A549 (cell line): ENCODE data around the gene PRKCD.
"Not testable (repeated sequence)": the region's sequence is repeated elsewhere in the genome, so short reads cannot be mapped to it uniquely, and the experiment has no call there.

Source experiments
- CTCF ChIP-seq: fragments of >200 bp; sonication (Bioruptor Twin); formaldehyde crosslinking; IDR thresholded peaks from 3 replicates; pipeline ENCODE4 v1.5.1; 2016
- RFX5 ChIP-seq: fragments of 450-650 bp; IDR thresholded peaks from 2 replicates; pipeline ENCODE4 v1.7.1; 2014; ENCODE audit warnings: antibody characterized with exemption, mild to moderate bottlenecking, moderate library complexity

- TF ChIP-seq CTCF, RFX5: not testable (repeated sequence)
These were observed 9.9 kb upstream of the PRKCD start for GRCh38 chr3:53151086-53151438.
